Panc1 (cell line): ENCODE results near the gene PKP1. TPM values are rescaled to one million over a fixed set of nuclear protein-coding genes. Genes with fewer than 3 reads are reported as not detected.

Experiments
- ATAC-seq: fragments of 200-7000 bp; cut with Tn5 transposase; 2 replicates; pipeline ENCODE4 v1.9.1; 2020; ENCODE audit warnings: mild to moderate bottlenecking, moderate library complexity
- BruUV-seq: library from RNA; stranded (reverse); fragments of 400-500 nt; replicated peaks from 2 replicates; lab custom pipeline; 2021; lab: Mats Ljungman, UMichigan
- CTCF ChIA-PET: fragments of 300-600 bp; sonication (Branson Sonifier 250); formaldehyde crosslinking; loops from one replicate; lab custom pipeline; 2022; ENCODE audit warnings: antibody characterized with exemption; lab: Charles Lee
- POLR2A ChIA-PET: fragments of 300-600 bp; sonication (Branson Sonifier 250); formaldehyde crosslinking; loops from one replicate; lab custom pipeline; 2022; ENCODE audit warnings: antibody characterized with exemption; lab: Charles Lee
- DNase-seq: peaks from one replicate; pipeline ENCODE4 v3.0.0-alpha.2; 2010; ENCODE audit warnings: low read depth, low spot score
- H3K27ac ChIP-seq: 2 replicates; pipeline ENCODE4 v1.5.1; 2011; ENCODE audit warnings: mild to moderate bottlenecking, low read length, inconsistent platforms
- H3K27me3 ChIP-seq: fragments of 200-500 bp; sonication (Bioruptor generic); 2 replicates; pipeline ENCODE4 v1.6.0; 2014; ENCODE audit warnings: low read length, inconsistent platforms; ENCODE audit not compliant: control insufficient read depth, insufficient read depth
- H3K36me3 ChIP-seq: fragments of 200-500 bp; sonication (Bioruptor generic); 2 replicates; pipeline ENCODE4 v1.5.1; 2014; ENCODE audit warnings: inconsistent platforms, mild to moderate bottlenecking, low read length, moderate library complexity; ENCODE audit not compliant: control insufficient read depth, insufficient read depth
- H3K4me1 ChIP-seq: 2 replicates; pipeline ENCODE4 v1.5.1; 2011; ENCODE audit warnings: inconsistent platforms, mild to moderate bottlenecking, low read length, moderate library complexity; ENCODE audit not compliant: control insufficient read depth, insufficient read depth
- H3K4me3 ChIP-seq, 2 experiments: 2 replicates each; pipeline ENCODE4 v1.5.1; 2011 to 2012; ENCODE audit warnings: low read depth in 2 of 2, low read length in 2 of 2, mild to moderate bottlenecking in 2 of 2, inconsistent platforms in 1 of 2, moderate library complexity in 1 of 2
- H3K9me3 ChIP-seq: fragments of 200-500 bp; sonication (Bioruptor generic); 2 replicates; pipeline ENCODE4 v1.5.1; 2014; ENCODE audit warnings: low read depth, mild to moderate bottlenecking, inconsistent platforms, low read length, moderate library complexity; ENCODE audit not compliant: control insufficient read depth, insufficient read depth
- CTCF ChIP-seq: fragments of 450-650 bp; IDR thresholded peaks from 2 replicates; pipeline ENCODE4 v1.5.1; 2017; ENCODE audit warnings: mild to moderate bottlenecking
- POLR2AphosphoS5 ChIP-seq: IDR thresholded peaks from 2 replicates; pipeline ENCODE4 v1.6.1; 2012; ENCODE audit warnings: mild to moderate bottlenecking, low read depth, low read length, moderate library complexity
- REST ChIP-seq, 2 experiments: IDR thresholded peaks; 2 replicates each; pipeline ENCODE4 v1.6.1; 2011 to 2012; ENCODE audit warnings: low read depth in 2 of 2, control low read depth in 1 of 2, low read length in 1 of 2, mild to moderate bottlenecking in 1 of 2, moderate library complexity in 1 of 2; ENCODE audit not compliant: insufficient read depth in 1 of 2
- SIN3A ChIP-seq: IDR thresholded peaks from 2 replicates; pipeline ENCODE4 v1.6.1; 2012; ENCODE audit warnings: low read depth, mild to moderate bottlenecking, low read length, moderate library complexity, borderline replicate concordance; ENCODE audit not compliant: insufficient read depth
- TCF7L2 ChIP-seq: IDR thresholded peaks from 2 replicates; pipeline ENCODE4 v1.6.1; 2011; ENCODE audit warnings: mild to moderate bottlenecking, low read depth, low read length, inconsistent platforms
- in situ Hi-C: cut with HindIII; loops from 2 replicates; pipeline ENCODE4 v1.10.0; 2016; ENCODE audit warnings: low sequenced_read_pairs, low pct_unique_long_range_greater_than_20kb
- intact Hi-C: fragments of 100-400 bp; cut with micrococcal nuclease; formaldehyde crosslinking; loops from one replicate; pipeline ENCODE4 v1.10.0; 2022; ENCODE audit not compliant: unreplicated experiment
- total RNA-seq: library from RNA; stranded (reverse); gene quantifications from one replicate; pipeline ENCODE4 v1.2.1, GENCODE V29; 2021; ENCODE audit not compliant: unreplicated experiment

Gene PKP1
- total RNA-seq, 1 experiment from 2014 or later: 0.44 TPM

GRCh38 chr1:201250326-201251011 lies 32.8 kb upstream of the PKP1 start:
- TF ChIP-seq REST (IDR thresholded peaks at IDR 0.05; ENCODE audit: insufficient read depth in 1 of 2, low read depth in 2 of 2, low read length in 1 of 2) (no peak), TCF7L2 (no peak), CTCF (no peak)
- in situ Hi-C loops: no loop called here
- POLR2A ChIA-PET: no interaction called here
- DNase-seq (no peak), ATAC-seq (no peak)
- Histone ChIP-seq H3K4me3 (no peak overlapping the region), H3K9me3 (no peaks in the 10 kb centered on the region), H3K27me3 (peaks cover 6% of the 10 kb centered on the region), H3K4me1 (no peaks in the 10 kb centered on the region), H3K27ac (no peak overlapping the region), H3K36me3 (no peaks in the 10 kb centered on the region)
- intact Hi-C loops: loop anchor here (5.0 kb wide), 1 partner anchor 97 kb away; no protein-coding TSS in a partner anchor
- CTCF ChIA-PET: interaction anchor here (0.6 kb wide), 1 partner anchor 95 kb away, joined by 3 read pairs; no protein-coding TSS in a partner anchor
- BruUV-seq: no TSS peak

GRCh38 chr1:201251411-201251810 lies 31.9 kb upstream of the PKP1 start:
- TF ChIP-seq REST (IDR thresholded peaks at IDR 0.05; ENCODE audit: insufficient read depth in 1 of 2, low read depth in 2 of 2, low read length in 1 of 2) (no peak), CTCF (no peak), POLR2AphosphoS5 (no peak), TCF7L2 (no peak), SIN3A (no peak)
- intact Hi-C loops: loop anchor here (5.0 kb wide), 1 partner anchor 96 kb away; no protein-coding TSS in a partner anchor
- ChIA-PET CTCF (no interaction called here), POLR2A (no interaction called here)
- Histone ChIP-seq H3K27me3 (peaks cover 2% of the 10 kb centered on the region; the same call in 1 of the 2 replicates), H3K9me3 (no peaks in the 10 kb centered on the region), H3K4me3 (no peak overlapping the region), H3K27ac (no peak overlapping the region), H3K4me1 (no peaks in the 10 kb centered on the region), H3K36me3 (no peaks in the 10 kb centered on the region)
- BruUV-seq: no TSS peak
- in situ Hi-C loops: no loop called here
- ATAC-seq: no peak
- DNase-seq: no peak
